GM12875 (cell line): ENCODE data around the gene HMCN1.

ENCODE experiments used
- H3K4me3 ChIP-seq: one replicate; pipeline ENCODE4 v1.5.1; 2011; ENCODE audit warnings: low read depth, low read length, control low read depth
- TF ChIP-seq, protein P1 (sequence below): IDR thresholded peaks from 2 replicates; pipeline ENCODE4 v1.5.1; 2011; ENCODE audit warnings: low read depth, mild to moderate bottlenecking, control low read depth, inconsistent platforms, low read length, moderate library complexity, borderline replicate concordance; ENCODE audit not compliant: insufficient read depth

Gene HMCN1

DNA sequence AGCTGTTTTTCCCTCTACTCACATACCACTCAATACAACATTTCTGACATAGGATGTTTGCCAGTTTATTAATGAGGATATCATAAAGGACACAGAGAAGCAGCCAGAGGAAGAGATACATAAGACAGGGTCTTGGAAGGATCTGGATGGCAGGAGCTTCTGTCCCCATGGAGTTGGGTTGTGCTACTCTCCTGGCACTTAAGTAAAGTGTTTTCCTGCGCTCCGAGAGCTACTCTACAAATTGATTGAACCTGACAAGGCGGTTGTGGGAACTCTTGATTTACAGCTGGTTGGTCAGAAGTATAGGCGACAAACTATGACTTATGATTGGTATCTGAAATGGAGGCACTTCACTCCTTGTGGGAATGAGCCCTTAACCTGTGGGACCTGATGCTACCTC lies 208.8 kb downstream of the HMCN1 start:
- TF ChIP-seq, protein P1, sequence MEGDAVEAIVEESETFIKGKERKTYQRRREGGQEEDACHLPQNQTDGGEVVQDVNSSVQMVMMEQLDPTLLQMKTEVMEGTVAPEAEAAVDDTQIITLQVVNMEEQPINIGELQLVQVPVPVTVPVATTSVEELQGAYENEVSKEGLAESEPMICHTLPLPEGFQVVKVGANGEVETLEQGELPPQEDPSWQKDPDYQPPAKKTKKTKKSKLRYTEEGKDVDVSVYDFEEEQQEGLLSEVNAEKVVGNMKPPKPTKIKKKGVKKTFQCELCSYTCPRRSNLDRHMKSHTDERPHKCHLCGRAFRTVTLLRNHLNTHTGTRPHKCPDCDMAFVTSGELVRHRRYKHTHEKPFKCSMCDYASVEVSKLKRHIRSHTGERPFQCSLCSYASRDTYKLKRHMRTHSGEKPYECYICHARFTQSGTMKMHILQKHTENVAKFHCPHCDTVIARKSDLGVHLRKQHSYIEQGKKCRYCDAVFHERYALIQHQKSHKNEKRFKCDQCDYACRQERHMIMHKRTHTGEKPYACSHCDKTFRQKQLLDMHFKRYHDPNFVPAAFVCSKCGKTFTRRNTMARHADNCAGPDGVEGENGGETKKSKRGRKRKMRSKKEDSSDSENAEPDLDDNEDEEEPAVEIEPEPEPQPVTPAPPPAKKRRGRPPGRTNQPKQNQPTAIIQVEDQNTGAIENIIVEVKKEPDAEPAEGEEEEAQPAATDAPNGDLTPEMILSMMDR: no peak
- H3K4me3 ChIP-seq: no peak overlapping the region

DNA sequence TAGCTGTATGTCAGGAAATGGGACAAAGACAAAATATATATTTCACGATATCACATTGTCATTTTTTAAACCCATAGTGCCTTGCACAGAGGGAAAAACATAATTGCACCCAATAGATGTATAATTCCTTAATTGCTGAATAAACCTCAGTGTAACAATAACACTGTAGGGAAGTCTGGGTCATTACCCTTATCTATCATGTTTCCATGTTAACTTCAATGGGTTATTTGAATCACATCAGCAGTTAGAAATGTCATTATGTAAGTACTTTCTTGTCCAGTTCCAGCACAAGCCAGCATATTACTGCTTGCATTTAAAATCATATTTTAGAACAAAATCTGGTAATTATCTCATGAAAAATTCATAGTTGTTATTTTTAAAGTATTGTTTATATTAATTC lies 222.7 kb downstream of the HMCN1 start:
- TF ChIP-seq, protein P1: no peak
- H3K4me3 ChIP-seq: no peak overlapping the region

DNA sequence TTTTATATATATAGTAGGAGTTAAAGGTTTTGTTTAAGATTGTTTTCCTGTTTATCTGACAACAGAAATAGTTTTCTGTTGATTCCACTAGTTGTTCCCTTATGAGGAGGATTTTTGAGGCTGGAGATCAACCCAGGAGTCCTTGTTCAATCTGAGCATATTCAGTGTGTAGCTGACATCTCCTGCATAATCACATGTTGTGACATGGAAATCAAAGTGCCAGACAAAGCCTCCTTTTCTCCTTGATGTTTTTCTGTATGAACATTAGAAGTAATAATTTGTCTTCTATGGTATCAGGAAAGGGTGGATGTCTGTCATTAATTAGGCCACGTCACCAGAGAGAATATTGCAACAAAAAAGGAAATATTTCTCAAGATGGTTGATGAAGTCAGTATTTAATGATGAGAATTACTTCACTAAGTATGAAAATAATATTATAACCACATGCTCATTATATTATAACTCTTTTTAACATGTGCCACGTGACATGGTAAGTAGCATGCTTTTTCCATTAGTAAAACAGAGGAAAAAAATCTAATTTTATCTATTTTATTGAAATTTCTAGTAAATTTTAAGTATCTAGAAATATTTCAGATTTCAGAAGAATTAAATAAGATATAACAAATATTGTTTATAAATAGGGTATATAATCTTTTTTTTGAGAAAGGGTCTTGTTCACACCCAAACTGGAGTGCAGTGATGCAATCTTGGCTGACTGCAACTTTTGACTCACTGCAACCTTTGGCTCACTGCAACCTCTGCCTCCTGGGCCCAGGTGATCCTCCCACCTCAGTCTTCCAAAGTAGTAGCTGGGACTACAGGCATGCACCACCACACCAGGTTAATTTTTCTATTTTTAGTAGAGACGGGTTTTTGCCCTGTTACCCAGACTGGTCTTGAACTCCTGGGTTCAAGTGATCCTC lies 223.5 kb downstream of the HMCN1 start:
- TF ChIP-seq, protein P1: no peak
- H3K4me3 ChIP-seq: no peak overlapping the region

DNA sequence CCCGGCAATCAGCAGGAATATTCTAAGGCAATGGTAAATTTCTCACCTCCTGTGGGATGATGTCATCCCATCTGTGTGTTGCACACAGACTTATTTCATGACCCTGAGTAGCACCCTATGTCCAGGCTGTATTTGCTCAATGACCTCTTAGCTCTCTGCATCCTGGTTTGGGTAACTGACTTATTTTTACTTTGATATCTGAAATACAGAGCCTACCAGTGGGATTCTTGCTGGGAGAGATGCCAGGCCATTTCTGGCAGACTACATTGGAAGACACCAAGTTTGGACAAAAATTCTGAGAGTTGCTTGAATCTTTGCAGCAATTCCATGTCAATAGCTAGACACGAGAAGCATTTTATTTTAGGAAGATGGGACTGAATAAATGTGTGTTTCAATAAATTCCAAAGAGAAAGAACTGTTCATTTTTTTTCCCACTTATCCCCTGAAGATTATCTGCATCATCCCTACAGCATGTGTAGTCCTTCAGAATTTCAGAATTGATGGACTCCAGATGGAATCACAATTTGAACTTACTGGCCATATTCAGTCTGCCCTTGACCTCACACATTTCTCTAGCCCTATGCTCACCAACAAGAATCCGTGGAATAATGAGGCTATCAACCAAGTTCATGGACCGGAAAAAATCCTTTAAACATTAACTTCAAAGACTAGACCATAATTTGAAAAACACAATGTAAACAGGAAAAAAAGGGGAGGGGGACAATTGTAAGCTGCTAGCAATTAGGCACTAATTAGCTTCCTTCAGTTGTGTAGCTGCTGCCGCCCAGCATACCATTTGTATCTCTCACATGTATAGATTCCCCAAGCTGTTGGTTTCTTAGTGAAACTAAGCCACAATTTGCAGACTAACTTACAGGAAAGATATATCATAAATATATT lies 226.5 kb downstream of the HMCN1 start:
- TF ChIP-seq, protein P1: no peak
- no peak overlapping the region for H3K4me3 ChIP-seq

DNA sequence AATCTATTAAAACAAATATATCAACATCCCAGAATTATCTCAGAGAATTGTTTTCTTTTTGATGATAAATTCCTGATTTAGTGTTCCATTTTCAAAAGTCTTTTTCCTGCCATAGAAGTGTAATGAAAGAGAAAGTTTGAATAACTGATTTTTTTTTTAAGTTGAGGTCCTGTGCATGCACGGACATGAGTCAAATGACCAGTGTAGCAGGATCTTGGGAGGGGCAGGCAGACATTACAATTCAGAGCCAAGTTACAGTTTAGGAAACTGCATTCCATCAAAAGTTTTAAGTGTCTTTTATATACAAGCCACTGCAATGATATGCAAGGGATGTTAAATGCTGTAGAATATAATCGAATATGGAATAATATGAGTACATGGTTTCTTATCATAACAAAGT lies 227.5 kb downstream of the HMCN1 start:
- TF ChIP-seq, protein P1: no peak
- H3K4me3 ChIP-seq: no peak overlapping the region

DNA sequence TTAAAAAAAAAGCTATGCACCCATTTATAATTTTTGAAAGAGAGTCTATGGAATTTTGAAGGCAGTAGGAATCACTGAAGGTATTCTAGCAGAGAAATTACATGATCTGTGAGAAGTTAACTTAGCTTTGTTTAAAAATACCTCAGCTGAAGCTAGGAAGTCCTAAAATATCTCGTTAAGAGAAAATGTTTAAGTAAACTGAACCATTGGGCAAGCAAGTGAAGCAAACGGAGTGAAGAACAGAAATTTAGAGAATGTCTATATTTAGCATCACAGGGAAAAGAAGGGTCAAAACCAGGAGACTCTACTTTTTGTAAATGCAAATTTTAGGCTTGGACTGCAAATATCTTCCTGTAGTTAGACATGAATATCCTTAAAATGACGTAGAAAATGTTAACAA lies 230.8 kb downstream of the HMCN1 start:
- no peak overlapping the region for H3K4me3 ChIP-seq
- TF ChIP-seq, protein P1: no peak
